Left ventricle myocardium superior (tissue), 1 donor: Measurements from ENCODE around the gene TMEM126A. TPM values are rescaled to one million over a fixed set of nuclear protein-coding genes. Genes with fewer than 3 reads are reported as not detected.
"Not testable (repeated sequence)": the region's sequence is repeated elsewhere in the genome, so short reads cannot be mapped to it uniquely, and the experiment has no call there.

ENCODE experiments used
- ATAC-seq: fragments of 200-7000 bp; cut with Tn5 transposase; one replicate; pipeline ENCODE4 v1.9.1; 2020; ENCODE audit warnings: mild to moderate bottlenecking, moderate library complexity
- DNase-seq: peaks from one replicate; pipeline ENCODE4 v3.0.0-alpha.2; 2020
- intact Hi-C: fragments of 100-400 bp; cut with micrococcal nuclease; formaldehyde crosslinking; loops from one replicate; pipeline ENCODE4 v1.11.0; 2022
- long read RNA-seq: library from polyadenylated mRNA; unstranded; transcript quantifications from one replicate; pipeline ENCODE4 v2.0.0, GENCODE V29; 2021
- total RNA-seq: library from RNA; stranded (reverse); fragmentation: NEBNext Ultra II Directional; extraction: Animal tissue kit (Norgen Biotek cat#: 25700); gene quantifications from one replicate; pipeline ENCODE4 v1.2.1, GENCODE V29; 2021
- donor health status: DM: no; HTN: yes; CAD: no; lungs with severe emphysema.

Gene TMEM126A
- 77.4 TPM for total RNA-seq
- long read RNA-seq, transcript TMEM126A-201 (5 exons, 739 nt): major isoform, 13 of 16 reads
- long read RNA-seq, partial matches to known transcripts: 0 of 16 reads
- long read RNA-seq, other reads (novel, unspliced or antisense): 1 of 16 reads

DNA sequence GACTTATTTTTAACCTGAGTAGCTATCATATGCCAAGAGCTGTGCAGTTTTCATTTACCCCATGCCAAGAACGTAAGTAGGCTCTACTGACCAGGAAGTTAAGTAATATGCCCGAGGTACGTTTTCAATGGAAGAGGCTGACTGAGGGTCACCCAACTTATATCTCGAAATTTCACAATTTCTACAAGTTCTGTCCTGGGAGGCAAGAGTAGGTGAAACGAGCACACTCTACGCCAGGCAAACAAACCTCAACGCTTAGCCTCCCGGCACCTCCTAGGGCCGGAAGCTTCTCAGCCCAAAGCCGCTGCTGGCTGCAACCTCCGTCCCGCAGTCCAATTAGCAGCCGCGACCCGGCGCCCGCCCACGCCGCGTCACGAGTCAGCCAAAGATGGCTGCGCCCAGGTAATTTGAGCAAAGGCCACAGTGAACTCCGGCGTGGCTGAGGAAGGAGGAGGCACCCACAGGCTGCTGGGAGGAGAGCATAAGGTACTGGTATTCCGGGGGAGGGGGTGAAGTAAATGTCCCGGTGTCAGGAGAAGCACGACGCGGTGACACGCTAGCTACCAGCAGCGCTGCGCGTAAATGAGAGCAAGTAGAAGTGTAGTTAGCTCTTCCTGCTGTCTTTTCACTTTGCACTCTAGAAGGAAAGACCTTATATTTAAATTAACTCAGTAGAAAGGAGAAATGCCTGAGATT is at the start of gene TMEM126A:
TSS of gene TMEM126A (plus strand) at position 364 of the 696 bp plus-strand sequence. CDS start 2,289 bp downstream, outside the sequence.
- intact Hi-C loops: no loop called here
- ATAC-seq (peak; percentile 99), DNase-seq (peak; percentile 94)

DNA sequence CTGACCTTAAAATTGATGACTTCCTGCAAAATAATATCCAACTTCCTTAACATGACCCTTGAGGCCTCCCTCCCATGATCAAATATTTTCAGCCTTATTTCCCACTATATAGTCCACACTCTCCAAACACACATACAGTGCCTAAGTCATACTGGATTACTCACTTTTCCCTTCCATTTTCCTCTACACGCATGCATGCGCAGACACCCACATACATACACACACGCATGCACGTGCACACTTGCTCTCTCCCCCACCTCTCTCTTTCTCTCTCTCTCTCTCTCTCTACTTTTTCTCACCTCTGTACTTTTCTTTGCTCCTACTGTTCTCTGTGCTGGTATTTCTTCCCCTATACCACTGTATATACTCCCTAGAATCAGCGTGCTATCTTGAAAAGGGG is 48.7 kb upstream of the TMEM126A start:
- intact Hi-C loops: loop anchor here (10.0 kb wide), 1 partner anchor 226 kb away; no protein-coding TSS in a partner anchor
- ATAC-seq (no peak), DNase-seq (no peak)

DNA sequence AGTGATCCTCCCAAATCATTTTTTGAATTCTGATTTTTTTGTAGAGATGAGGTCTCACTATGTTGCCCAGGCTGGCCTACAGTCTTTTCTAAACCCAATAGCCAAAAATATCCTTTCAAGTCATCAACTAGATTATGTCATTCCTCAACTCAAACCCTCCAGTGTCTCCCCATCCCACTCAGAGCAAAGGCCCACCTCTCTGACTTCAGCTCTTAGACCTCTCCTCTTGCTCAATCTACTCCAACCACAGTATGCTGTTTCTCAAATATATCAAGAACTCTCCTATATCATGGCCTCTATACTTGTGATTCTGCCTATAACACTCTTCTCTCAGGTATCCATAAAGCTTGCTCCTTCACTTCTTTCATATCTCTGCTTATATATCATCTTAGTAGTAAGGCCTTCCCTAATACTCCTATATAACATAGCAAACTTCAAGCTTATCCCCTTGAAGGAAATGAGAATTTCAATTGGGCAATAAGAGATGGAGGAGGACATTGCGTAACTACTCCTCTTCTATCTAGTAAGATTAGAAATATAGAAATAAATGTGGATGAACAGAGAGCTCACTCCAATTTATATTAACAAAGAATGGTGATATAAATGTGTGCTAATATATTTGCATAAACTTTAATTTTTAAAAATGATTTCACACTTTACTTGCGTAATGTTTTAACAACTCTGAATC is 45.1 kb upstream of the TMEM126A start:
- intact Hi-C loops: no loop called here
- DNase-seq: no peak
- no peak for ATAC-seq

DNA sequence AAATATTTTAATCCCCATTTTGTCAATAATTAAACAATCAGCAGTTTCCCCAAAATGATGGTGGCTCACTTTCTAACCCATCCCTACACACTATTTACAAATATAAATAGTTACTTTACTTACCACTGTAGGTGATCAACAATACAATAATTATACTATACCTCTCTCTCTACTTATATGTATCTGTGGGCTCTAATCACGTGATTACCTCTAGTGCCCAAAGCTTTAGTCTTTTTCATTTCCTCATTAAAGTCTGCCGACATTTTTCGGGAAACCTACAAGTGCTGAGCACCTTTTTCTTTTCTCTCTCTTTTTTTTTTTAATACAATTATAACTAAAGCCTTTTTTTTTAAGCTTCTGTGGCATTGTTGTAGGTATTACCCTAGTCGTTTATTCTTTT is 44.5 kb upstream of the TMEM126A start:
- DNase-seq (no peak), ATAC-seq (no peak)
- intact Hi-C loops: no loop called here

DNA sequence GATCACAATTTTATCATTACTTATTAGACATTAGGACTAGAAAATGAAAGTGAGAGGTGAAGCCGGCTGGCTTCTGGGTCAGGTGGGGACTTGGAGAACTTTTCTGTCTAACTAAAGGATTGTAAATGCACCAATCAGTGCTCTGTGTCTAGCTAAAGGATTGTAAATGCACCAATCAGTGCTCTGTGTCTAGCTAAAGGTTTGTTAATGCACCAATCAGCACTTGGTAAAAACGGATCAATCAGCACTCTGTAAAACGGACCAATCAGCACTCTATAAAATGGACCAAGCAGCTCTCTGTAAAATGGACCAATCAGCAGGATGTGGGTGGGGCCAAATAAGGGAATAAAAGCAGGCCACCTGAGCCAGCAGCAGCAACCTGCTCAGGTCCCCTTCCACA is 41.5 kb upstream of the TMEM126A start:
- DNase-seq, ATAC-seq, intact Hi-C loops: not testable (repeated sequence)

DNA sequence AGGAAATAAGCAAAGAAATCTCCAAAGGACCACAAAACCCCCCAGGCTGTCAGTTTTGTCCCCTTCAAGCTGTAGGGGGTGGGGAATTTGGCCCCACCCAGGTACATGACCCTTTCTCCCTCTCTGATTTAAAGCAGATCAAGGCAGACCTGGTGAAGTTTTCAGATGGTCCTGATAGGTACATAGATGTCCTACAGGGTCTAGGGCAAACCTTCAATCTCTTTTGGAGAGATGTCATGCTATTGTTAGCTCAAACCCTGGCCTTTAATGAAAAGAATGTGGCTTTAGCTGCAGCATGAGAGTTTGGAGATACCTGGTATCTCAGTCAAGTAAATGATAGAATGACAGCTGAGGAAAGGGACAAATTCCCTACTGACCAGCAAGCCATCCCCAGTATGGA is 39.1 kb upstream of the TMEM126A start:
- DNase-seq, intact Hi-C loops, ATAC-seq: not testable (repeated sequence)

DNA sequence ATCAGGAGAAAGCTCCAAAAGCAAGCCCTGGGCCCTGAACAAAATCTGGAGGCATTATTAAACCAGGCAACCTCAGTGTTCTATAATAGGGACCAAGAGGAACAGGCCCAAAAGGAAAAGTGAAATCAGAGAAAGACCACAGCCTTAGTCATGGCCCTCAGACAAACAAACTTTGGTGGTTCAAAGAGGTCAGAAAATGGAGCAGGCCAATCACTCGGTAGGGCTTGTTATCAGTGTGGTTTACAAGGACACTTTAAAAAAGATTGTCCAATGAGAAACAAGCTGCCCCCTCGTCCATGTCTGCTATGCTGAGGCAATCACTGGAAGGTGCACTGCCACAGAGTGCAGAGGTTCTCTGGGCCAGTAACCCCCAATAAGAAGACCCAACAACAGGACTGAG is 38.5 kb upstream of the TMEM126A start:
- DNase-seq, ATAC-seq, intact Hi-C loops: not testable (repeated sequence)

DNA sequence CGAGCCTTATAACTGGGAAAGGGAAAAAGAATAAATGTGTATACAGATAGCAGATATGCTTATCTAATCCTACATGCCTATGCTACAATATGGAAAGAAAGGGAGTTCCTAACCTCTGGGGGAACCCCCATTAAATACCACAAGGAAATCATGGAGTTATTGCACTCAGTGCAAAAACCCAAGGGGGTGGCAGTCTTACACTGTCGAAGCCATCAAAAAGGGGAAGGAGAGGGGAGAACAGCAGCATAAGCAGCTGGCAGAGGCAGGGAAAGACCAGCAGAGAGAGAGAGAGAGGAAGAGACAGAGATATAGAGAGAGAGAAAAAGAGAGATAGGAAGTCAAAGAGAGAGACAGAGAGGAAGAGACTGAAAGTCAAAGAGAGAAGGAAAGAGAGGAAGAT is 36.1 kb upstream of the TMEM126A start:
- ATAC-seq, intact Hi-C loops, DNase-seq: not testable (repeated sequence)

DNA sequence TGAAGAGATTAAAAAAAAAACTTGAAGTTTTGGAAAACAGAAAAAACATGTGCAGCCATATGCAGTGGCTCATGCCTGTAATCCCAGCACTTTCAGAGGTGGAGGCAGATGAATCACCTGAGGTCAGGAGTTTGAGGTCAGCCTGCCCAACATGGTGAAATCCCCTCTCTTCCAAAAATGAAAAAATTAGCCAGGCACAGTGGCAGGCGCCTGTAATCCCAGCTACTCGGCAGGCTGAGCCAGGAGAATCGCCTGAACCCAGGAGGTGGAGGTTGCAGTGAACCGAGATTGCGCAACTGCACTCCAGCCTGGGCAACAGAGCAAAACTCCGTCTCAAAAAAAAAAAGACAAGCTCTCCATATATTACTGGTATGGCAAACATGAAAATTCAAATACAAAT is 28.3 kb upstream of the TMEM126A start:
- ATAC-seq (no peak), DNase-seq (no peak)
- intact Hi-C loops: no loop called here

DNA sequence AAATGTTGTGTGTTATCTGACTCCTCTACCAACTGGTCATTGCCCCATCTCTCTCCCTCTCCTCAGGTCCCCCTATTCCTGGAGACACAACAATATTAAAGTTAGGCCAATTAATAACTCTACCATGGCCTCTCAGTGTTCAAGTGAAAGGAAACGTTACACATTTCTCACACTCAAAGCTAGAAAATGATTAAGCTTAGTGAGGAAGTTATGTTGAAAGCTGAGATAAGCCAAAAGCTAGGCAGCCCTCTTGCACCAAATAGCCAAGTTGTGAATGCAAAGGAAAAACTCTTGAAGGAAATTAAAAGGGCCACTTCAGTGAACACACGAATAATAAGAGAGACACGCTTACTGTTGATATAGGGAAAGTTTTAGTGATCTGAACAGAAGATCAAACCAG is 27.5 kb upstream of the TMEM126A start:
- ATAC-seq (no peak), DNase-seq (no peak)
- intact Hi-C loops: no loop called here

DNA sequence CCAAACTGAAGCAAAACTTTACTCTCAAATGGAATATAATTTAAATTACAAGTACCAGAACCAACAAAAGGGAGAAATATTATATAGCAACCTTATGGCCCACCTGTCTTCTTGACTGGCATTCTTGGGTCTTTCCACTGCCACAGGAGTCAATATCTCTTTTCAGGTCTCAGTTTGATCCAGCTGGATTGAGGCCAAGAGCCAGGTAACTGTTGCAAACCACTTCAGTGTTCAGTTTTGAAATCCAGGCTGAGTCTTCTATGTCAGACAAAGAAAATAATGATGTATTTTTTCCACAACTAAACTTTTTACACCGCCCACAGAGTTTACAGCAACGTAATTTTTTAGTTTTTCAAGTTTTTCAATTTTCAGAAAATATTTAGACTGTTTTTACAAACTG is 21.3 kb upstream of the TMEM126A start:
- intact Hi-C loops: loop anchor here (5.0 kb wide), 1 partner anchor 36 kb away; no protein-coding TSS in a partner anchor
- DNase-seq (no peak), ATAC-seq (no peak)

DNA sequence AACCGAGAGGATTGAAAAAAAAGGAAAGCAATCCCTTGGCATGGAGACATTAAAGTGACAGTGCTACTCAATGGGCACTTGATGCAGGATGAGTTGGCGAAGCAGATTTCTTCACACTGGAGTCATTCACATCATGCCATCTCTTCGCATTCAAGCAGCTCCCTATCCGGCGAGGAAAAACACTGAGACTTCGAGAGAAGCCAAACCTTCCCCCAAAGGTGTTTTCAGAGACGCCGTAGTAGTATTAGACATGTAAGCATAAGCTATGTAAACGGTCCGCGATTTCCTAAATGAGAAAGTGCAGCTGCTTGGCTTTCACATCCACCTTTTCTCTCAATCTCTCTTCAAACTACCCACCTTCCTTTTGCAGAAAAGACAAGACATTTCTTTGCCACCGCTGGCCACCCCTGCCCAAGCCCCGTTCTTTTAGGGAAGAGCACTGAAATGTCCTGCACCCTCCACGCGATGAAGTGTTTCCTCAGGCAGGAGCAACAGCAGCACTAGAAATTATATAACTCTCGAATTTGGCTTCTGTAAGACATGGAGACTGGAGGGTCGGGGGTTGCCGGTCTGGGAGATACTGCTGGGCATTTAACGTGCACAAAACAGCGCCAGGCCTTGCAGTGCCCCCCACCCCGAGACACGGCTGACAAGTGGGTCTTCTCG is 20.3 kb upstream of the TMEM126A start, which contains the start of gene DLG2:
TSS of gene DLG2 (minus strand) at position 13 of the 666 bp plus-strand sequence.
- DNase-seq (no peak), ATAC-seq (peak; percentile 49)
- intact Hi-C loops: loop anchor here (5.0 kb wide), 1 partner anchor 35 kb away; no protein-coding TSS in a partner anchor

DNA sequence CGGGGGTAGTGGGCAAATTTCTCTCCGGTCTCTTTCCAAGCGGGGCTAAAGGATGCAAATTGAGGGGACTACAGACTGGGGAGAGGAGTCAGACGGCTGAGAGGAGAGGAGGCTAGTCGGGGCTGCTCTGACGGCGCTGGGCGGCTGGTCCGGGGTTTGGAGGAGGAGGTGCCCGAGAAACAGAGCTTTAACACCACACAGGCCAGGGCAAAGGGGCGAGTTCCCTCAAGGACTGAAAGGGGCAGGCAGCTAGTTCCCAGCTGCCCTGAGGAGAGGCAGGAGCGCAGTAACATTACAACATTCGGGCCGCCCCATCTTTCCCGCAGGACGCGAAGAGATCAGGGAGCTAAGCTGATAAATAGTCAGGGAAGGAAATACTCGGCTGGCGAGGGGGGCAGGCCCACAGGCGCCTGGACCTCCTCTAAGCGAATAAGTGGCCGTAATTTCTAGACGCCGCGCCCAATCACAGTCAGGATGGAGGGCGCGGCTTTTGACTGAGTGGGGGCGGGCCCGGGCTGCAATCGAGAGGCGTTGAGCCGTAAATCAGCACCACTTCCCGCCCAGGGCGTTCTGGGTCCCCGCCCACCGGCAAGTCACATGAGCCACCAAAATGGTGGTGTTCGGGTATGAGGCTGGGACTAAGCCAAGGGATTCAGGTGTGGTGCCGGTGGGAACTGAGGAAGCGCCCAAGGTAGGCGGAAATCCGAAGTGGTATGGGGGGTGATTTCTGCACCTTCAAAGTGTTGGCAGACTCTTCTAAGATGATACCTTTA is 19.6 kb upstream of the TMEM126A start, which contains the start of gene TMEM126B:
TSS of gene TMEM126B (plus strand) at position 596 of the 773 bp plus-strand sequence. CDS start at position 611, 15 bp downstream.
- DNase-seq (peak; percentile 98), ATAC-seq (peak; percentile 99)
- intact Hi-C loops: loop anchor here (5.0 kb wide), 1 partner anchor 34 kb away; no protein-coding TSS in a partner anchor

DNA sequence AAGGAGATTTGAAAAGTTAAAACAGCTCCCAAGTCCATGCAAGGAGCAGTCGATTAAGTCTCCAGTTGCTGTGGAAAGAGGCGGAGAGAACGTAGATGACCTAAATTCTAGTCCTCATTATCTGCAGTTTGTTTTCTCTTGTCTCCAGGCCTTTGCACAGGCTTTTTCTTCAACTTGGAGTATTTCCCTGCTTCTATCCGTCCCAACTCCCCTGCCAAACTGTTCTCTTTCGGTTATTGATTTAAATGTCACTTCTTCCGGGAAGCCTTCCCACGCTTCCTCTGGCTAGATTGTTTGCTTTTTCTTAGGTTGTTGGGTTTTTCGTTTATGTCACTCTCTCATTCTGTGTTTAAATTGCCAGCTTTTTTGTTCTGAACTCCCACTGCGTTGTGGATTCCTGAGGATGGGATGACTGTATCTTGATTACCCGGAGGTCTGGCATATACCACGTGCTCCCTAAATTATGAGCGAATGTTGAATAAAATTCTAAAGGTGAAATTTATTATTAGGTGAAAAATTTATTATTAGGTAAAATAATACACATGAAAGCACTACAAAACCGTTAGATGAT is 18.9 kb upstream of the TMEM126A start:
- intact Hi-C loops: loop anchor here (5.0 kb wide), 1 partner anchor 33 kb away; no protein-coding TSS in a partner anchor
- no peak for DNase-seq
- ATAC-seq: peak; percentile 5

DNA sequence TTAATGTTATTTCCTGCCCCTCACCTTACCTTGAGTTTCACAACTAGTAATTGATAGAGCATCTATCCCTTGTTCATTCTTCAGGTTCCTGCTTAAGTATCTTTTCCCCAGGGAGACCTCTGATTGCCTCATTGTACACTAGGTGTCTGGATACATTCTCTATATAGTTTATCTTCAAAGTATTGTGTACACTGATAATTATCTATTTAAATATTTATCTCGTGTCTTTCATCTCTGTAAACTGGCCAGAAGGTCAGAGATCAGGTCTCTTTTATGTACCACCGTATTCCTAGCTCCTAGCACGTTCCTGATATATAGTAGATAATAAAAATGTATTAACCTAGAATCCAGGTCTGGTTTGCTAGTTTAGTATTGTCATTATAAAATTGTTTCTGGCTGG is 13.0 kb upstream of the TMEM126A start:
- no peak for DNase-seq
- no peak for ATAC-seq
- intact Hi-C loops: no loop called here

DNA sequence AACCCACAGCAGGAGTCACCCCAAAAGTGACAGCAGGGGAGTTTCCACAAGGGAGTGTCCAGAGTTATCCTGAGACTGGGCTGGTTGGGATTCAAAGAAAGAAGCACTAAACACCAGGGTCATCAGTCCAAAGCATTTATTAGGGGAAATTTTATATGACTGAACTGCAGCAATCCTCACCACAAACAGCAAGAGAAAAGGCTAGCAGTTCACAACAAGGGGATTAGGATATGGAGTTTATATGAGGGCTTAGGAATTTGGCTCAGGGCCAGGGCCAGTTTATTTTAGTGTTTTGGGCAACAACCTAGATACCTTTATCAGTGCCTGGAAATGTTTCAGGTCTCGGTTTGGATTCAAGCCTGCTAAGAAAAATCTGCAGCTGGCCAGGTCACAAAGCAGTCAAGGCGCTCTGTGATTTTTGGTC is 4.6 kb upstream of the TMEM126A start:
- intact Hi-C loops: no loop called here
- ATAC-seq: peak; percentile 53

DNA sequence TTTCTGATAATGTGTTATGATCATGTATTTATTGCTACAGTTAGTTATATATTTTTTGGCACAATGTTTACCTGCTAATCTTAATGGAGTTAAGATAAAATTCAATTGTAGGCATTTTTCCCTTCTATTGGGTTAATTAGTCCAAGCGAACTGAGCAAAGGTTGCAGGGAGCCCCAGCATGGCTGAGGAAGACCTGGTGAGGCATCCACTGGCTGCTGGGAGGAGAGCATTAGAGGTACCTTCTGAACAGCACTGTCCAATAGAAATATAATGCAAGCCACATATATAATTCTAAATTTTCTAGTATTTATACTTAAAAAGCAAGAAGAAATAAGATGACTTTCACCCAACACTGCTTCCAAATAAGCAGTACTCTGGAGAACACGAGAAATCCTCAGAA is 689 bp upstream of the TMEM126A start:
- ATAC-seq (peak; percentile 2), DNase-seq (no peak)
- intact Hi-C loops: no loop called here

More for the DNA sequence above, 4.6 kb upstream of the TMEM126A start:
- peak; percentile 47 for DNase-seq

DNA sequence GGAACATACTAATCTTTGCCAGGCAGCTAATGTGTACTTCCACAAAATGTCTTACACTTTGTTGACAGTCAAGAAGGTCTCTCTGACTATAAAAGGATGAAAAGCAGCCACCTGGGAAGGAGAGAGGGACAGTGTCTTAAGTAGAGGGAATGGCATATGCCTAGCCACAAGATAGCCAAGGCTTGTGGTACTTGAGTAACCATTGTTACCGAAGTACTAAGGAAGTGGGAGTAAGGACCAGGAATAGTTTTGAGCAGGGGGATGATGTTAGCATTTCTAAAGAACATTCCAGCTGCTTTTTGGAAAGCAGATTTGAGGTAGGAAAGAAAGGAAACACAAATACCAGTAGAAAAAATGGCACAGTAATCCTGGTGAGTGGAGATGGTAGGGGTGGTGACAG is 3.4 kb downstream of the TMEM126A start:
- ATAC-seq: no peak
- intact Hi-C loops: no loop called here
- DNase-seq: no peak
